HEK293 (cell line): ENCODE measurements around the gene USP21.
A peak's percentile ranks its signal among the peaks of the same experiment; 100 is the strongest.

ENCODE experiments used
- AEBP2 ChIP-seq: fragments of 450-650 bp; formaldehyde crosslinking; IDR thresholded peaks from 2 replicates; pipeline ENCODE4 v1.5.1; 2016; ENCODE audit warnings: missing biosample characterization, missing genetic modification characterization, borderline replicate concordance
- HIC1 ChIP-seq: fragments of 450-650 bp; formaldehyde crosslinking; IDR thresholded peaks from 2 replicates; pipeline ENCODE4 v1.5.1; 2016; ENCODE audit warnings: missing biosample characterization, missing genetic modification characterization
- HOXD13 ChIP-seq: sonication (generic); formaldehyde crosslinking; IDR thresholded peaks from 2 replicates; pipeline ENCODE4 v1.8.0; 2022; ENCODE audit warnings: missing genetic modification reagents, borderline replicate concordance
- REPIN1 ChIP-seq: fragments of 450-650 bp; formaldehyde crosslinking; IDR thresholded peaks from 2 replicates; pipeline ENCODE4 v1.5.1; 2017; ENCODE audit warnings: missing biosample characterization, missing genetic modification characterization, low read depth
- SP2 ChIP-seq: fragments of 450-650 bp; formaldehyde crosslinking; IDR thresholded peaks from 2 replicates; pipeline ENCODE4 v1.5.1; 2016; ENCODE audit warnings: missing biosample characterization, missing genetic modification characterization
- ZBTB21 ChIP-seq: fragments of 450-650 bp; formaldehyde crosslinking; IDR thresholded peaks from 2 replicates; pipeline ENCODE4 v1.5.1; 2017; ENCODE audit warnings: missing biosample characterization, missing genetic modification characterization
- ZBTB48 ChIP-seq: fragments of 450-650 bp; formaldehyde crosslinking; IDR thresholded peaks from 2 replicates; pipeline ENCODE4 v1.5.1; 2016; ENCODE audit warnings: missing biosample characterization, missing genetic modification characterization
- ZFP37 ChIP-seq: fragments of 450-650 bp; formaldehyde crosslinking; IDR thresholded peaks from 2 replicates; pipeline ENCODE4 v1.5.1; 2016; ENCODE audit warnings: missing biosample characterization, missing genetic modification characterization
- ZNF112 ChIP-seq: fragments of 450-650 bp; formaldehyde crosslinking; IDR thresholded peaks from 2 replicates; pipeline ENCODE4 v1.5.0; 2017; ENCODE audit warnings: missing biosample characterization, missing genetic modification characterization
- ZNF155 ChIP-seq: fragments of 450-650 bp; formaldehyde crosslinking; IDR thresholded peaks from 2 replicates; pipeline ENCODE4 v1.5.1; 2016; ENCODE audit warnings: missing biosample characterization, missing genetic modification characterization
- ZNF18 ChIP-seq: fragments of 450-650 bp; formaldehyde crosslinking; IDR thresholded peaks from 2 replicates; pipeline ENCODE4 v1.5.1; 2016; ENCODE audit warnings: missing biosample characterization, missing genetic modification characterization
- ZNF19 ChIP-seq: fragments of 450-650 bp; formaldehyde crosslinking; IDR thresholded peaks from 2 replicates; pipeline ENCODE4; 2016; ENCODE audit warnings: missing biosample characterization, missing genetic modification characterization, low read depth
- ZNF223 ChIP-seq: fragments of 450-650 bp; formaldehyde crosslinking; IDR thresholded peaks from 2 replicates; pipeline ENCODE4 v1.5.1; 2016; ENCODE audit warnings: missing biosample characterization, missing genetic modification characterization
- ZNF292 ChIP-seq: fragments of 450-650 bp; formaldehyde crosslinking; IDR thresholded peaks from 2 replicates; pipeline ENCODE4 v1.5.1; 2016; ENCODE audit warnings: low read depth, missing biosample characterization, missing genetic modification characterization, borderline replicate concordance
- ZNF335 ChIP-seq: fragments of 450-650 bp; formaldehyde crosslinking; conservative IDR thresholded peaks from 2 replicates; pipeline ENCODE4 v1.5.1; 2016; ENCODE audit warnings: missing biosample characterization, missing genetic modification characterization
- ZNF544 ChIP-seq: fragments of 450-650 bp; formaldehyde crosslinking; IDR thresholded peaks from 2 replicates; pipeline ENCODE4 v1.5.0; 2017; ENCODE audit warnings: missing biosample characterization, missing genetic modification characterization
- ZNF561 ChIP-seq: fragments of 450-650 bp; IDR thresholded peaks from 2 replicates; pipeline ENCODE4 v1.5.1; 2018; ENCODE audit warnings: missing biosample characterization, missing genetic modification characterization, borderline replicate concordance
- ZNF596 ChIP-seq: fragments of 450-650 bp; IDR thresholded peaks from 2 replicates; pipeline ENCODE4 v1.5.0; 2018; ENCODE audit warnings: missing biosample characterization, mild to moderate bottlenecking, missing genetic modification characterization, moderate library complexity
- ZNF623 ChIP-seq: fragments of 450-650 bp; formaldehyde crosslinking; IDR thresholded peaks from 2 replicates; pipeline ENCODE4 v1.5.1; 2016; ENCODE audit warnings: missing biosample characterization, missing genetic modification characterization
- ZNF639 ChIP-seq: fragments of 450-650 bp; formaldehyde crosslinking; IDR thresholded peaks from 2 replicates; pipeline ENCODE4 v1.5.1; 2016; ENCODE audit warnings: missing biosample characterization, missing genetic modification characterization
- ZNF658 ChIP-seq: fragments of 450-650 bp; formaldehyde crosslinking; IDR thresholded peaks from 2 replicates; pipeline ENCODE4; 2016; ENCODE audit warnings: missing biosample characterization, missing genetic modification characterization
- ZNF670 ChIP-seq: fragments of 450-650 bp; formaldehyde crosslinking; IDR thresholded peaks from 2 replicates; pipeline ENCODE4 v1.5.1; 2016; ENCODE audit warnings: missing biosample characterization, missing genetic modification characterization, low read depth
- ZNF747 ChIP-seq: fragments of 450-650 bp; formaldehyde crosslinking; IDR thresholded peaks from 2 replicates; pipeline ENCODE4 v1.5.1; 2016; ENCODE audit warnings: missing biosample characterization, missing genetic modification characterization
- ZNF768 ChIP-seq: fragments of 450-650 bp; formaldehyde crosslinking; IDR thresholded peaks from 2 replicates; pipeline ENCODE4 v1.5.1; 2018; ENCODE audit warnings: missing biosample characterization, mild to moderate bottlenecking, missing genetic modification characterization
- ZNF791 ChIP-seq: fragments of 450-650 bp; formaldehyde crosslinking; IDR thresholded peaks from 2 replicates; pipeline ENCODE4 v1.5.1; 2016; ENCODE audit warnings: missing biosample characterization, missing genetic modification characterization
- ZNF830 ChIP-seq: fragments of 450-650 bp; IDR thresholded peaks from 2 replicates; pipeline ENCODE4 v1.5.0; 2018; ENCODE audit warnings: missing biosample characterization, missing genetic modification characterization, low read depth, mild to moderate bottlenecking, moderate library complexity
- ZNF843 ChIP-seq: fragments of 450-650 bp; formaldehyde crosslinking; IDR thresholded peaks from 2 replicates; pipeline ENCODE4 v1.5.1; 2016; ENCODE audit warnings: missing biosample characterization, missing genetic modification characterization
- ZSCAN5A ChIP-seq: fragments of 450-650 bp; formaldehyde crosslinking; IDR thresholded peaks from 2 replicates; pipeline ENCODE4 v1.5.1; 2016; ENCODE audit warnings: missing biosample characterization, missing genetic modification characterization

The USP21 gene

GRCh38 chr1:161177112-161177935 lies 18.0 kb downstream of the USP21 start, which contains the start of gene B4GALT3 (continued):
- no peak for TF ChIP-seq AEBP2 (tag by site-specific recombination)
- TF ChIP-seq ZFP37 (tag by site-specific recombination): peak; percentile 73; the same call in 1 of the 2 replicates
- TF ChIP-seq ZNF335 (tag by site-specific recombination): peak; percentile 98
- TF ChIP-seq ZNF747 (tag by site-specific recombination): no peak
- peak; percentile 92 for TF ChIP-seq ZBTB48 (tag by site-specific recombination)
- TF ChIP-seq HOXD13 (CRISPR knock-in tag): no peak
- no peak for TF ChIP-seq ZNF223 (tag by site-specific recombination)
- TF ChIP-seq ZNF561: peak; percentile 83; the same call in 1 of the 2 replicates
- TF ChIP-seq ZNF19 (tag by site-specific recombination): no peak
- TF ChIP-seq ZBTB21 (tag by site-specific recombination): no peak; the same call in 1 of the 2 replicates
- TF ChIP-seq ZNF843 (tag by site-specific recombination): peak; percentile 64; the same call in 1 of the 2 replicates
- 0 out of 2 replicates have a peak, but pooled peaks have one; percentile 48 for TF ChIP-seq HIC1 (tag by site-specific recombination)
- no peak for TF ChIP-seq ZNF670 (tag by site-specific recombination)
- TF ChIP-seq ZNF623 (tag by site-specific recombination): no peak; the same call in 1 of the 2 replicates
- no peak for TF ChIP-seq ZNF292 (tag by site-specific recombination)
- no peak for TF ChIP-seq ZNF112 (tag by site-specific recombination)
- TF ChIP-seq ZNF768 (tag by site-specific recombination): no peak
- TF ChIP-seq ZNF596 (tag by site-specific recombination): peak; percentile 41; the same call in 1 of the 2 replicates
- TF ChIP-seq ZNF18: no peak
- no peak for TF ChIP-seq ZNF830 (tag by site-specific recombination)
- no peak for TF ChIP-seq ZNF155 (tag by site-specific recombination)
- TF ChIP-seq ZNF544 (tag by site-specific recombination): no peak
- TF ChIP-seq ZSCAN5A (tag by site-specific recombination): no peak
- no peak for TF ChIP-seq ZNF658 (tag by site-specific recombination)
- TF ChIP-seq REPIN1: no peak
- peak; percentile 43; the same call in 1 of the 2 replicates for TF ChIP-seq ZNF639 (tag by site-specific recombination)
- TF ChIP-seq ZNF791 (tag by site-specific recombination): no peak
- TF ChIP-seq SP2 (tag by site-specific recombination): peak; percentile 84
